ENCODE data around the gene RNU1-2. TPM values are rescaled to one million over a fixed set of nuclear protein-coding genes. Genes with fewer than 3 reads are reported as not detected.
"Not testable (repeated sequence)": the region's sequence is repeated elsewhere in the genome, so short reads cannot be mapped to it uniquely, and the experiment has no call there.

Gene RNU1-2
- total RNA-seq, 1 experiment from 2014 or later, result under 0.01 TPM

DNA sequence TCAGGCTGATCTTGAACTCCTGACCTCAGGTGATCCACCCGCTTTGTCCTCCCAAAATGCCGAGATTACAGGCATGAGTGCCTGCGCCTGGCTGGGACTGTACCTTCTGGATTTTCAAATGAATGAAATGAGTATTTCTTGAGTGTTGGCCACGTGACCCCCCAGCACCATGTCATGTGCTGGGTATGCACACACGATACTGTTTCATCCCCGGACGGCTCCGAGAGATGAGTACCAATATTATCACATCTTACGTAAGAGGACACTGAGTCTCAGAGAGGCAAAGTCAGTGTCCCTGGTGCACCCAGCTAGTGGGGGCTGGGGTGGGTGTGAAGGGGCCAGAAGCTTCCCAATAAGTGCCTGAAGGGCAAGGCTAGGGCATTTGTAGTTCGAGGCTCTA lies 25.2 kb downstream of the RNU1-2 start:
- in situ Hi-C loops (cut with HindIII; ENCODE audit: low pct_unique_long_range_greater_than_20kb, low sequenced_read_pairs), result no loop called here
- DNase-seq (ENCODE audit: low read depth, low spot score), result no peak

DNA sequence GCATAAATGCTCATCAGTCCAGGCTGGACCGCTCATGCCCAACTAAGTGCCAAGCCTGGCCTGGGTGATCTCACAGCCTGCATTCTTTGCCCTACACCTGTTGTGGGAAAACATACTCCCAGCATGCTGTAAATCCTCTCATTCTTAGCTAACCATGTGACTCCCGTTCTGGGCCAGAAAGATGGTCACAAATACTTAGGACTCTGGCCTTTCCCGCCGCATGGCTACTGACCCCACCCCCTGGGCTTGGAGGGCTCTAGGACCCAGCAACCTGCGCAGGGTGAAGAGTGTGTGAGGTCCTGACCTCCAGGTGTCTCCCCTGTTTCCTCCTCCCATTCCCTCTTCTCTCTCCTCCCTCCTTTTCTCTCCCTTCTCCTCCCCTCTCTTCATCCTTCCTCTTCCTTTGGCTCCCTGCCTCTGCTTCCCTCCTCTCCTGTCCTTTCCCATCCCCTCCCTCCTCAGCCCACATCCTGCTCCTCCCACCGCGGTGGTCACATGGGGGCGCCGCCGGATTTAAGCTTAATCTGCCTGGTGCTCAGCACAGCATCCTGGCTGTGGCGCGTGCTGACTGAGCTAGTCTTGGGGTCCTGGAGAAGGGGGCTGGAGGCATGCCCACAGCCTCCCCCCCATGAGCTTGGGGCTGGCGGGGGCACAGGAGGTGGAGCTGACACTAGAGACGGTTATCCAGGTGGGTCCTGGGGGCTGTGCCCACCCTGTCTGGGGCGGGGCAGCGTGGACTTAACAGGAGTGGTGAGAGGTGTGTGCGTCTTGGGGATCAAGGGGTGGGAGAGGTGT lies 25.8 kb downstream of the RNU1-2 start, which contains the start of gene CROCC:
Gene CROCC (plus strand): TSS at position 541 of the 795 bp plus-strand sequence. CDS start 88 bp downstream, at position 629.
- in situ Hi-C loops (cut with HindIII; ENCODE audit: low pct_unique_long_range_greater_than_20kb, low sequenced_read_pairs), result no loop called here
- peak; percentile 74 for DNase-seq (ENCODE audit: low read depth, low spot score)

DNA sequence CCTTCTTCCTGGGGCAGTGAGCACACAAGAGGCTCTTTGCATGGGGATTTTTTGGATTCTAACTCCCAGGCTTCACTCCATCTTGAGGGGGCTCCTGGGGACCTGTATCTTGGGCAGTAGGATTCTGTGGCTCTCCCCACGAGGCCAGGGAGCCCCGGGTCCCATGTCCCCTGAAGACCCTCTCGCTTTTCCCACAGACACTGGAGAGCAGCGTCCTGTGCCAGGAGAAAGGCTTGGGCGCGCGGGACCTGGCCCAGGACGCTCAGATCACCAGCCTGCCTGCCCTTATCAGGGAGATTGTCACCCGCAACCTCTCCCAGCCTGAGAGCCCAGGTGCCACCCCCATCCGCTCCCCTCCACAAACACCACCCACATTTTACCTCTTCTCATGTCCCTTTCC lies 26.7 kb downstream of the RNU1-2 start:
- in situ Hi-C loops (cut with HindIII; ENCODE audit: low pct_unique_long_range_greater_than_20kb, low sequenced_read_pairs), result no loop called here
- DNase-seq (ENCODE audit: low read depth, low spot score), result no peak

DNA sequence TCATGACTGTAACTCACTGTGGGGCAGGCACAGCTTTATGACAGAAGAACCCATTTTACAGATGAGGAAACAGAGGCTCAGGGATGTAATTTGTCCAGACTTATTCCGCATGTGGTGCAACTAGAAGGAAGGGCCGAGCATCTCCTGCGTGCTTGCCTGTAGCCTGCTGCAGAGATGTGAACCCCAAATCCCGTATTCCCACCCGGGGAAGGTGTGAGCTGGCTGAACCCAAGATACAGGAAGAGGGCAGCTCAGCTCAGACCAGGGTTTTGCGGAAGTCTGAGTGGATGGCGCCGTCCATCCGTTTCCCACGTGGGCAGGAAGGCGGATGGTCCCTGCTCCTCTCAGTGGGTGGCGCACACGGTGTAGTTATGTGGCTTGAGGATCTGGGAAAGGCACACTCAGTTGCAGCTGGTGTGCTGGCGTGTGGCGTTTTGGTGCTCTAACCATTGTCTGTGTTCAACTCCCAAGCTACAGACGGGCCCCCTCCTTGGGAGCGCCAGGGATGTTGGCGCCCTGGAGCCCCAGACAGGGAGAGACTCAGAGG lies 27.2 kb downstream of the RNU1-2 start:
- in situ Hi-C loops (cut with HindIII; ENCODE audit: low pct_unique_long_range_greater_than_20kb, low sequenced_read_pairs), result no loop called here
- no peak for DNase-seq (ENCODE audit: low read depth, low spot score)

DNA sequence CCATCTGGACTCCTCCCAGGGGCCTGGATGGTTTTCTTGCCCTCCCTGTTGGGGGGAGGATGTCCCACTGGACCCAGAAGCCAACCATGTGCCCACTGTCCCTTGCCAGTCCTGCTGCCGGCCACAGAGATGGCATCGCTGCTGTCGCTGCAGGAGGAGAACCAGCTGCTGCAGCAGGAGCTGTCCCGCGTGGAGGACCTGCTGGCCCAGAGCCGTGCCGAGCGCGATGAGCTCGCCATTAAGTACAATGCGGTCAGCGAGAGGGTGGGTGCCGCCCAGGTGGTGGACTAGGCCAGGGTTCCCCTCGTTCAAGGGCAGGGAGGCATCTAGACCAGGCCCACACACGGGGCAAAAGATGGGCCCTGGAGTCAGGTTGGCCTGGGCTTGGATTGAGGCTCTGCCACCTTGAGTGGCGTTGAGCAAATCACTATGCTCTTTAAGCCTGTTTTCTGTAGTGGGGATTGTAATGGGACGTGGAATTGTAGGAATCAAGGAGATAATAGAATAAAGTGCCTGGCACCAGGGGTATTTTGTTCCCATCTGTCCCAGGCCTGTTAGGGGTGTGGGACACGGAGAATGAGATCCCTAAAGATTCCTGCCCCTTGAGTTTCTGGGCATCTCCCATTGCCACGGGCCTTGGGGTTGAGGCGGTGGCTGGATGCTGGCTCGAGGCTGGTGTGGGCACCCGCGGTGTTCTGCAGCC lies 28.6 kb downstream of the RNU1-2 start:
- DNase-seq (ENCODE audit: low read depth, low spot score), result no peak
- in situ Hi-C loops (cut with HindIII; ENCODE audit: low pct_unique_long_range_greater_than_20kb, low sequenced_read_pairs), result no loop called here

DNA sequence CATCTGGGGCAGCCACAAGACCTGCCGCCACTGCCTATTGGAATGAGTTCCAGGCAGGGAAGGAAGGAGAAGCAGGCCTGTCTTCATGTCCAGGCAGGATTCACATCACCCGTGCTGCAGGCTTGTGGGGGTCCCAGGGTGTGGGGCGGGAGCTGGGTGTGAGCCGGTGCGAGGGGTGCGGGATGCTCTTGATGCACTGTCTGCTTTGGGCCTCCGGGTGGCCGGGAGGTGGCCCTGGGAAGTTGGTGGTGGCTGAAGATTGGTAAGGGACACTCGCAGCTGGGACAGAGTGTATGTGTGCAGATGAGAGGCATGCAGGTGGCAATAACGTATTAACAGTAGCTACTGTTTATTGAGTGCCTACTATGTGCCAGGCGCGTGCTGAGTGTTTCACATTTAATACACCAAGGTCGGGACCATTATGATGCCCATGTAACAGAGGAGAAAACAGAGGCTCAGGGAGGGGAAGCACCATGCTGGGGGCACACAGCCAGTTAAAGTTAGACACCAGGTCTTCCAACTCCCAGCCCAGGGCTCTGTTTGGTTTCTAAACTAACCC lies 29.2 kb downstream of the RNU1-2 start:
- no peak for DNase-seq (ENCODE audit: low read depth, low spot score)
- in situ Hi-C loops (cut with HindIII; ENCODE audit: low pct_unique_long_range_greater_than_20kb, low sequenced_read_pairs), result no loop called here

DNA sequence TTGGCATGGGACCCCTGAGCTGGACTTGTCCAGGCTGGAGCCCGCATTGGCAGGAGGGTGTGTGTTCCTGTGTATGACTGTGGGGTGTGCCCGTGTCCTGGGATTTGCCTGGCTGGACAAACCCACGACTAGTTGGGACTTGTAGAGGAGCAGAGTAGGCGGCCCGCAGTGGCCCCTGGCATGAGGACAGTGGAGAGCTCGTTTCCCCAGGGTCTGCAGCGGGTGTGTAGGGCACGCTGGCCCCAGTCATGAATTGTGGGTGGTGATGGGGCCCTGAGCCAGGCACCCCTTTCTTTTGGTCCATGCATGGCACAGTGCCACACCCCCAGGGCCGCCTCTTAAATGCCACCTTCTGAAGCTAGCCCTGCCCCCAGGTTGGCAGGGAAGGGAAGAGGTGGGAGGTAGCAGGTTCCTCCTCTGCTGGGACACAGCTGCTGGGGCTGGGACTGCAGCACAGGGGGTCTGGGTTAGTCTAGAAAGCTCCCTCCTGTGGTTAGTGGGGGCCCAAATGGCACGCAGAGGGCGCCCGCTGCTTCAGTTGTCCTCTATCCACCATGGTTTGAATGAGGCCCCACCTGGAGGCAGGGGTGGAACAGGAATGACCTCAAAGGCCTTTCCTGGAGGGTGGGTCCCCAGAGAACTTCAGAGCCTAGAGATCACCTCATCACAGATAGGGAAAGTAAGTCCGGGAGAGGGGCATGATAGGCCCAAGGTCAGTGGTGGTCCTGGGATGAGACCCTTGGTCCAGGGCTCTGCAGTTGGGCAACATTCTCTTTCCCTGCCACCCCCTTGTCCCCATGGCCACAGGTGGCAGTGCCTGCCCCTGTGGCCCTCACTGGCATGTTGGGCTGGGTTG lies 30.1 kb downstream of the RNU1-2 start:
- in situ Hi-C loops (cut with HindIII; ENCODE audit: low pct_unique_long_range_greater_than_20kb, low sequenced_read_pairs), result no loop called here
- DNase-seq (ENCODE audit: low read depth, low spot score), result no peak

DNA sequence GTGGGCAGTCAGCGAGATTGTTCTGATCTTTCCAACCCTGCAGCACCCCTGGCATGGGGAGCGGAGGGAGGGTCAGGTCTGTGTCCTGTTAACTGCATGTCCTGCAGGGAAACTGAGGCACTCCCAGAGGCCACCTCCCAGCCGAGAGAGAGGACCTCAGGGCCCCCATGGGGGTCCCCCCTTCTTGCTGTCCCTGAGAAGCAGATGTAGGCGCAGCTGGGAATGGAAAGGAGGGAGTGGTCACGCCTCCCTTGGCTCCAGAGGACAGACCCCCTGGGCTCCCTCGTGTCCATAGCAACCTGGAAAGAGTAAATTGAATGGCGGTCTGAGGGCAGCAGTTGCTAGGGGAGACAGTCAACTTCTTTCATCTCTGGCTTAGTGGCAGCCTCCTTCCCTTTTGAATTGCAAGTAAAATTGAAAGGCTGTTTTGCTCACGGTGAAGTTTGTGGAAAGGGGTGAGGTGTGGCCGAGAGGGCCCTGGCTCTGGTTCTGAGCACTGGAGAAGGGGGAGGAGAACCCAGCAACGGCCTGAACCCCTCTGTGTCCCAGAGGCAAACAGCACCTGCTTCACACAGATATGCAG lies 30.8 kb downstream of the RNU1-2 start:
- in situ Hi-C loops (cut with HindIII; ENCODE audit: low pct_unique_long_range_greater_than_20kb, low sequenced_read_pairs), result no loop called here
- DNase-seq (ENCODE audit: low read depth, low spot score), result no peak

DNA sequence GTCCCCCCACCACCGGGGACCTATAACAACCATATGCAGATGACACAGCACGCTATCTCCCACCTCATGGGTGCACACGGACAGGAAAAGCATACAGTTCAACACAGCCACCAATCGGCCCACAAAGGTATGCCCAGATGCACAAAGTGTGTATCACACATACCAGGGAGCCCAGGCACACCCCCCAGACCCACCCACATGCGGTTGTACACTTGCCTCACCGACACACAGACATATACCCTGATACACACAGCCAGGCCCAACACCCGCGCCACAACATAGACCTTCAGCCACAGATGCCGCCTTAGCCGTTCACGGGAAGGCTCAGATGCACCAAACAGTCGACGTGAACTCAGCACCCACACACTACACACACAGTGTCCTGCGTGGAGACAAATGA lies 31.5 kb downstream of the RNU1-2 start:
- no peak for DNase-seq (ENCODE audit: low read depth, low spot score)
- in situ Hi-C loops (cut with HindIII; ENCODE audit: low pct_unique_long_range_greater_than_20kb, low sequenced_read_pairs), result no loop called here

DNA sequence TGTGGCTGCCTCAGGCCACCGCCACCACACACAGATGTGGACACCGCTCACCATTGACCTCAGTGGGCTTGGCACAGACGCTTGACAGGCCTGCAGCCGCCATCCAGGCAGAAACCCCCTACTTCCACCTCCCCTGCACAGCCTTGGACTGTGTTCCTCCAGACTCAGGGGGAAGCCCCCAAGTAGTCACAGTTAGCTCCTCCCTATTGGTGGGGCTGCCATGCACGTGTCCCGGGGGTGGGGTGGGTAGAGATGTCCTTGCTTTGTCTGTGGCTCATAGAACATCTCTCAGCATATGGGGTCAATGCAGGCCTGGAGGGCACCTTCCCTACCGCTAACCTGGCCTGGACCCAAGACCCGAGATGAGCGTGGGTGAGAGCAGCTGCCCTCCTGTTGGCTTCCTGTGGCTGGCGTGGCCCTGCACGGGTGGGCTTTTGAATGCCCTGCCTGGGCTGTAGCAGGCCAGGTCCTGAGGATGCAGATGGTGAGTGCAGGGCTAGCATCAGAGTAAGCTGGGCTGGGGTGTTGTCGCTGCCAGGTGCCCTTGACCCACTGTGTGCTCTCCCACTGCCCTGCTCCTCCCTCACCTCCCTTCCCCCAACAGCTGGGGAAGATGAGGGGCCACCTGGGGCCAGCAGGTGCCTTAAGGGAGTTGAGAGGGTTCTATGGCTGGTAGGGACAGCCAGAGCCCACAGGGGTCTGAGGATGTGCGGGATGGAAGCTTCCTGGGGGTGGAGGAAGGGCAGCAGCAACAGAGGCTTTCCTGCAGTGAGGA lies 32.1 kb downstream of the RNU1-2 start:
- in situ Hi-C loops (cut with HindIII; ENCODE audit: low pct_unique_long_range_greater_than_20kb, low sequenced_read_pairs), result no loop called here
- no peak for DNase-seq (ENCODE audit: low read depth, low spot score)

DNA sequence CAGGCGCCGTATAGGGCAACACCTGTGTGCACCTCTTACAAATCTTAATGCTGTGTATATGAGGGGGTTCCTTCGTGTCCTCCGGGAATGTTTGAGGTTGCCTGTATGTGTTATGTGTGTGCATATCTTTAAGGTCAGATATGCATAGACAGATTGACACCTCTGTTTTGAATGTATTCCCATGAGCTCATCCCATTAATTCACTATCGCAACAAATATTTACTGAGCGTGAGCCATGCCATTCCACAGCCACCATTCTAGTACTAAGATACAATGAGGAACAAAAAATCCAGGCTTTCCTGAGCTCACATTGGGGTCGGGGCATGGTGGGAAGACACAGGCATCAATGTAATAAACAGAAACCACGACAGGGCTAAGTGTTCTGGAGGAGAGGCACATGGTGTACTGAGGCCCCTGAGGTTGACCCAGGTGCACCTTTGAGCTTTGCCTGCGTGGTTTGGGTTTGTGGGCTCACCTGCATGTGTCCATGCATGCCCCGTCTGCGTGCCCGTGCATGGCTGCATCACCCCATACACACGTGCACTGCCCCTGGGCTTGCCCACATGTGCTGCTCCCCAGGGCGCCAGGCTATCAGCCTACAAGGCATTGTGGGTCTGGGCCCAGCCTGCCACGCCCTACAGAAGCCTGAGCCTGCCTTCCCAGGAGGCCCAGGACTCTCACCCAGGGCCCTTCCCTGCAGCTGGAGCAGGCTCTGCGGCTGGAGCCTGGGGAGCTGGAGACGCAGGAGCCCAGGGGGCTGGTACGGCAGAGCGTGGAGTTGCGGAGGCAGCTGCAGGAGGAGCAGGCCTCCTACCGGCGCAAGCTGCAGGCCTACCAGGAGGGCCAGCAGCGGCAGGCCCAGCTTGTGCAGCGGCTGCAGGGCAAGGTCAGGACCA lies 33.6 kb downstream of the RNU1-2 start:
- in situ Hi-C loops (cut with HindIII; ENCODE audit: low pct_unique_long_range_greater_than_20kb, low sequenced_read_pairs); DNase-seq (ENCODE audit: low read depth, low spot score): not testable (repeated sequence)

DNA sequence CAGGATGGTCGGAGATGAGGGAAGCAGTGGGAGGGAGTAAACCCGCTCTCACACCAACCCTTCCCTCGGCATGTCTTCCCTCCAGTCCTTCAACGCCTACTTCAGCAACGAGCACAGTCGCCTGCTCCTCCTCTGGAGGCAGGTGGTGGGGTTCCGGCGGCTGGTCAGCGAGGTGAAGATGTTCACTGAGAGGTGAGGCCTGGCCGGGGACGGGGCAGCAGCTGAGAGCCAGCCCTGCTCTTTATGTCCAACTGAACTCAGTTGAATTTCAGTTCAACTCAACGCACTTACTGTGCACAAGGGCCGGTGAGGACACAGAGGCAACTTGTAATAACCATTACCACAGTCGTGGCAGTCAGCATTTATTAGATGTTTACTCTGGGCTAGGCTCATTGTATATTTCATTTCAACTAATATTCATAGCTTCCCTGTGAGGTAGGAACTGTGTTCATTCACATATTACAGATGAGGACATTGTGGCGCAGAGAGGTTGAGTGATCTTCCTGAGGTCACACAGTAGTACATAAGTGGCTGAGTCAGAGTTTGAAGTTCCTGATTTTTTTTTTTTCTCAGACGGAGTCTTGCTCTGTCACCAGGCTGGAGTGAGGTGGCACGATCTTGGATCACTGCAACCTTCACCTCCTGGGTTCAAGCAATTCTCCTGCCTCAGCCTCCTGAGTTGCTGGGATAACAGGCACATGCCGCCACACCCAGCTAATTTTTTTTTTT lies 35.6 kb downstream of the RNU1-2 start:
- DNase-seq (ENCODE audit: low read depth, low spot score); in situ Hi-C loops (cut with HindIII; ENCODE audit: low pct_unique_long_range_greater_than_20kb, low sequenced_read_pairs): not testable (repeated sequence)

DNA sequence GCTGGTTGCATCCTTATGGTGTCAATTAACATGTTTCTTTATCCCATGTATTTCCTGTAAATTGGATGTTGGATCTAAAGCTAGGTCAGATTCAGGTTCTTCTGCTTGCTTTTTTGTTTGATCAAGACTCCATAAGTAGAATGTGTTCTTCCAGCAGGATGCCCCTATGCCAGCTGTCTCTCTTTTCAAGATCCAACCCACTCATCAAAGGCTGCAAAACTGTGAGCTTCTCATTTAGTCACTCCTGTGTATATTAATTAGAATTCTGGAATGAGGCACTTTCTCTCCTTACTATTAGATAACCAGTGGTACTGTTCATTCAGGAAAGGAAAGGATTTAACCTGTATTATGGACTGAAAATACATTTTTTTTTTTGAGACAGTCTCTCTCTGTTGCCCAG lies 38.2 kb downstream of the RNU1-2 start:
- in situ Hi-C loops (cut with HindIII; ENCODE audit: low pct_unique_long_range_greater_than_20kb, low sequenced_read_pairs); DNase-seq (ENCODE audit: low read depth, low spot score): not testable (repeated sequence)

DNA sequence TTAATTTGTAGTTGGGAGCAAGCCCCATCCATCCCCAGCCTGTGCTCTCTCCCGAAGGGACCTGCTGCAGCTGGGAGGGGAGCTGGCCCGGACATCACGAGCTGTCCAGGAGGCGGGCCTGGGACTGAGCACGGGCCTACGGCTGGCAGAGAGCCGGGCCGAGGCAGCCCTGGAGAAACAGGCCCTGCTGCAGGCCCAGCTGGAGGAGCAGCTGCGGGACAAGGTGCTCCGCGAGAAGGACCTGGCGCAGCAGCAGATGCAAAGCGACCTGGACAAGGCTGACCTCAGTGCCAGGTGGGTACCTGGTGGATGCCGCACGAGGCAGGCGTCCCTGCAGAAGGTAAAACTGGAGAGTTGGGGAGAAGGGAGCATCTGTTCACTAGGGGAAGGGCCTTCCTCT lies 40.8 kb downstream of the RNU1-2 start:
- in situ Hi-C loops (cut with HindIII; ENCODE audit: low pct_unique_long_range_greater_than_20kb, low sequenced_read_pairs), result not testable (repeated sequence)

More for the DNA sequence above, 40.8 kb downstream of the RNU1-2 start:
- not testable (repeated sequence) for DNase-seq (ENCODE audit: low read depth, low spot score)
